PFSK-1 (cell line): ENCODE measurements around the gene UGT2A1. TPM values are rescaled to one million over a fixed set of nuclear protein-coding genes. Genes with fewer than 3 reads are reported as not detected.

ENCODE experiments used
- FOXP2 ChIP-seq: optimal IDR thresholded peaks from 2 replicates; pipeline ENCODE3; 2011; ENCODE audit warnings: borderline replicate concordance, control low read depth, inconsistent platforms; ENCODE audit not compliant: insufficient read depth; ENCODE audit errors: extremely low read length, extremely low read depth
- POLR2AphosphoS5 ChIP-seq: IDR thresholded peaks from 2 replicates; pipeline ENCODE4 v1.6.1; 2012; ENCODE audit warnings: low read depth, mild to moderate bottlenecking, control low read depth, low read length, moderate library complexity
- SIN3A ChIP-seq: IDR thresholded peaks from 2 replicates; pipeline ENCODE4 v1.6.1; 2012; ENCODE audit warnings: mild to moderate bottlenecking, low read length, moderate library complexity, borderline replicate concordance; ENCODE audit not compliant: insufficient read depth
- TAF1 ChIP-seq: IDR thresholded peaks from 2 replicates; pipeline ENCODE4 v1.6.1; 2012; ENCODE audit warnings: low read length, control low read depth, borderline replicate concordance; ENCODE audit not compliant: insufficient read depth
- polyA plus RNA-seq: library from polyadenylated mRNA; unstranded; fragments of >200 nt; gene quantifications from one replicate; pipeline ENCODE4 v1.2.1, GENCODE V29; 2012; ENCODE audit warnings: low read depth, missing spikeins; ENCODE audit not compliant: insufficient read length
- TF ChIP-seq, protein P1 (sequence below), 2 experiments: IDR thresholded peaks; 2 replicates each; pipeline versions ENCODE4 v1.6.1 to v1.8.0; 2011 to 2012; ENCODE audit warnings: low read depth in 2 of 2, low read length in 2 of 2, control low read depth in 1 of 2, inconsistent platforms in 1 of 2, mild to moderate bottlenecking in 1 of 2, moderate library complexity in 1 of 2; ENCODE audit not compliant: insufficient read depth in 1 of 2

UGT2A1 gene
- polyA plus RNA-seq = not detected

DNA sequence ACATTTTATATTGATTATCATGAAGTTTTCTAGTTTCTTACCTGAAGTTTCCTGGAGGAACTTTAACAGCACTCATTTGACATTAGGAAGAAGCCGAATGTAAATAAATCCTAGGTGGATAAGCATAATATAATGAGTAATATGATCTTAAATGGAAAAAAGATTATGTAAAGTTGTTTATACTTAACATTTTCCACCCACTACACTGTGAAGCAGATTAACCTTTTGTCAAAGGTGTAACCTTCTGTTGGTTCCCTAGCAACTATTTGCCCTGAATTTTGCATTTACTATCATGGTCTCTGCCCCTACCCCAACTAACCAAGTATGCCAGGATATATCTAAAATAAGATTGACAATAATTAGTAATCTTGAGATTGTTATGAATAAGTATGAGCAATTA lies at the start of gene UGT2A1:
UGT2A1 (minus strand) TSS at position 101 of the 400 bp plus-strand sequence. CDS start 5,603 bp downstream, outside the sequence.
- TF ChIP-seq TAF1 (no peak), FOXP2 (no peak), POLR2AphosphoS5 (no peak), SIN3A (no peak)
- TF ChIP-seq, protein P1, sequence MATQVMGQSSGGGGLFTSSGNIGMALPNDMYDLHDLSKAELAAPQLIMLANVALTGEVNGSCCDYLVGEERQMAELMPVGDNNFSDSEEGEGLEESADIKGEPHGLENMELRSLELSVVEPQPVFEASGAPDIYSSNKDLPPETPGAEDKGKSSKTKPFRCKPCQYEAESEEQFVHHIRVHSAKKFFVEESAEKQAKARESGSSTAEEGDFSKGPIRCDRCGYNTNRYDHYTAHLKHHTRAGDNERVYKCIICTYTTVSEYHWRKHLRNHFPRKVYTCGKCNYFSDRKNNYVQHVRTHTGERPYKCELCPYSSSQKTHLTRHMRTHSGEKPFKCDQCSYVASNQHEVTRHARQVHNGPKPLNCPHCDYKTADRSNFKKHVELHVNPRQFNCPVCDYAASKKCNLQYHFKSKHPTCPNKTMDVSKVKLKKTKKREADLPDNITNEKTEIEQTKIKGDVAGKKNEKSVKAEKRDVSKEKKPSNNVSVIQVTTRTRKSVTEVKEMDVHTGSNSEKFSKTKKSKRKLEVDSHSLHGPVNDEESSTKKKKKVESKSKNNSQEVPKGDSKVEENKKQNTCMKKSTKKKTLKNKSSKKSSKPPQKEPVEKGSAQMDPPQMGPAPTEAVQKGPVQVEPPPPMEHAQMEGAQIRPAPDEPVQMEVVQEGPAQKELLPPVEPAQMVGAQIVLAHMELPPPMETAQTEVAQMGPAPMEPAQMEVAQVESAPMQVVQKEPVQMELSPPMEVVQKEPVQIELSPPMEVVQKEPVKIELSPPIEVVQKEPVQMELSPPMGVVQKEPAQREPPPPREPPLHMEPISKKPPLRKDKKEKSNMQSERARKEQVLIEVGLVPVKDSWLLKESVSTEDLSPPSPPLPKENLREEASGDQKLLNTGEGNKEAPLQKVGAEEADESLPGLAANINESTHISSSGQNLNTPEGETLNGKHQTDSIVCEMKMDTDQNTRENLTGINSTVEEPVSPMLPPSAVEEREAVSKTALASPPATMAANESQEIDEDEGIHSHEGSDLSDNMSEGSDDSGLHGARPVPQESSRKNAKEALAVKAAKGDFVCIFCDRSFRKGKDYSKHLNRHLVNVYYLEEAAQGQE (IDR thresholded peaks at IDR 0.05; ENCODE audit: insufficient read depth in 1 of 2, low read depth in 2 of 2, low read length in 2 of 2) = no peak

DNA sequence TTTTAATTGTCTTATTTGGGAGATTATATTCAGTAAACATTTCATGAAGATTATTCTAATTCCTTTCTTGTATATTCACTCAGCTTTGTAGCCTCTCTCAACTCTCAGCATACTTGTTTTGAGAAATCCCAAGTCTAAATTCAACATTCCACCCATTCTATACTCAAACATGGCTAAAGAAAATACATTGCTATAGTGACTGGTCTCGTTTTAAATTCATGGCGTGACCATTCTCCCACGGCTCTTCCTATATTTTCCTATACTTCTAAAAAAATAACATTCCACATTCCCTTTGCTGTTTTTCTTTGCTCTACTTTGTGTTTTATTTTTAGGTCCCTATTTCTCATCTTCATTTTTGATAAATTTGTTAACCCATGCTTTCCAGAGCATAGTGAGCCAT lies 49.2 kb upstream of the UGT2A1 start:
- TF ChIP-seq SIN3A = no peak
- no peak for TF ChIP-seq FOXP2
- TF ChIP-seq TAF1 = no peak

DNA sequence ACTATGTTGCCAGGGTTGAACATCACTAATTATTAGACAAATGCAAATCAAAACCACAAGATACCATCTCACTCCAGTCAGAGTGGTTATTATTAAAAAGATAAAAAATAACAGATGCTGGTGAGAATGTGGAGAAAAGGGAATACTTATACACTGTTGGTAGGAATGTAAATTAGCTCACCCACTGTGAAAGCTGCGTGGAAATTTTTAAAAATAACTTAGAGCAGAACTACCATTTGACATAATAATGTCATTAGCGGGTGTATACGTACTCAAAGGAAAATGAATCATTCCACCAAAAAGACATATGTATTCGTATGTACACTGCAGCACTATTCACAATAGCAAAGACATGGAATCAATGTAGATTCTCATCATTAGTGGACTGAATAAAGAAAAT lies 48.6 kb upstream of the UGT2A1 start:
- no peak for TF ChIP-seq FOXP2
- no peak for TF ChIP-seq SIN3A
- TF ChIP-seq, protein P1 (IDR thresholded peaks at IDR 0.05; ENCODE audit: insufficient read depth in 1 of 2, low read depth in 2 of 2, low read length in 2 of 2) = no peak
- no peak for TF ChIP-seq POLR2AphosphoS5
- TF ChIP-seq TAF1 = no peak

DNA sequence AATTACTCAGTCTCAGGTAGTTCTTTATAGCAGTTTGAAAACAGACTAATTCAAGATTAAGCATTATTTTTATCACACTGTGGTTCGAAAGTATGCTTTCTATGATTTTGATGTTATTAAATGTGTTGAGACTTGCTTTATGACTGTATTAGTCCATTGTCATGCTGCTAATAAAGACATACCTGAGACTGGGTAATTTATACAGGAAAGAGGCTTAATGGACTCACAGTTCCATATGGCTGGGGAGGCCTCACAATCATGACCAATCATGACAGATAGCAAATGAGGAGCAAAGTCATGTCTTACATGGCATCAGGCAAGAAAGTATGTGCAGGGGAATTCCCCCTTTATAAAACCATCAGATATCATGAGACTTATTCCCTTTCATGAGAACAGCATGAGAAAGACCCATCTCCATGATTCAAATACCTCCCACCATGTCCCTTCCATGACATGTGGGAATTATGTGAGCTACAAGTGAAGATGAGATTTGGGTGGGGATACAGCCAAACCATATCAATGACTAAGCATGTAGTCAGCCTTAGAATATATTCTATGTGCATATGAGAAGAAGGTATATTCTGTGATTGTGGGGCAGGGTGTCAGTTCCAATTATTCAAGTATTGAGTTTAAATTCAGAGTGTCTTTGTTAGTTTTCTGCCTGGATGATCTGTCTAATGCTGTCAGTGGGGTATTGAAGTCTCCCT lies 44.6 kb upstream of the UGT2A1 start:
- no peak for TF ChIP-seq FOXP2
- TF ChIP-seq POLR2AphosphoS5 = no peak
- no peak for TF ChIP-seq TAF1
- TF ChIP-seq, protein P1 (IDR thresholded peaks at IDR 0.05; ENCODE audit: insufficient read depth in 1 of 2, low read depth in 2 of 2, low read length in 2 of 2) = no peak
- no peak for TF ChIP-seq SIN3A

DNA sequence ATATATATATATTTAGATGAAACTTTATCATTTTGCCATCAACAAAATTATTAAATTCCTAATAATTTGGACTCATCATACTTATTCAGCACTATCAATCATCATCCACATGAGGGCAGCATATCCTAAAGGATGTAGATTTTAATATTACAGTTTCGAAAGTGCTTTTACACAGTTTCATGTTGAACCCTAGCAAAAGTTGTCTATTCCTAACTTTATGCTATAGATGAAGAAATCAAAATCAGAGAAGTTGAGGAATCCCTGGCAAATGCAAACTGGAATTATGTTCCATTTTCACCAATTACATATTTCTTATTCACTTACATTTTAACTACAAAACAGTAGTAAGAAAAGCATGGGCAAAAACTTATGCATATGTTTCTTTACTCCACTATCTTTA lies 36.6 kb upstream of the UGT2A1 start:
- TF ChIP-seq TAF1 = no peak
- TF ChIP-seq, protein P1 (IDR thresholded peaks at IDR 0.05; ENCODE audit: insufficient read depth in 1 of 2, low read depth in 2 of 2, low read length in 2 of 2) = no peak
- no peak for TF ChIP-seq SIN3A
- no peak for TF ChIP-seq POLR2AphosphoS5
- no peak for TF ChIP-seq FOXP2
